Heart left ventricle (tissue), 16 donors: Measurements from ENCODE around the gene C5. TPM values are rescaled to one million over a fixed set of nuclear protein-coding genes. Genes with fewer than 3 reads are reported as not detected.

Experiments
- ATAC-seq, 4 donors: fragments of 200-7000 bp; cut with Tn5 transposase; one replicate each; pipeline ENCODE4 v1.9.1; 2020 to 2022; ENCODE audit warnings: moderate library complexity in 4 of 4, mild to moderate bottlenecking in 3 of 4, moderate number of reproducible peaks in 1 of 4
- DNase-seq, 5 donors: peaks; one replicate each; pipeline ENCODE4 v3.0.0-alpha.2; 2020
- H3K27ac ChIP-seq, 12 donors: fragments of 200-600 bp; sonication (generic) in 4 of 12; one replicate each; pipeline versions ENCODE4 v1.5.0 to v1.8.0; 2016 to 2022; ENCODE audit warnings: mild to moderate bottlenecking in 2 of 12
- H3K27me3 ChIP-seq, 9 donors: fragments of 200-600 bp; sonication (generic) in 2 of 9; one replicate each; pipeline versions ENCODE4 v1.5.1 to v1.8.0; 2016 to 2022; ENCODE audit warnings: mild to moderate bottlenecking in 3 of 9
- H3K36me3 ChIP-seq, 9 donors: fragments of 200-600 bp; sonication (generic) in 2 of 9; one replicate each; pipeline versions ENCODE4 v1.5.0 to v1.8.0; 2018 to 2022; ENCODE audit warnings: mild to moderate bottlenecking in 2 of 9
- H3K4me1 ChIP-seq, 12 donors: fragments of 200-600 bp; sonication (generic) in 4 of 12; one replicate each; pipeline versions ENCODE4 v1.5.0 to v1.8.0; 2016 to 2022; ENCODE audit warnings: mild to moderate bottlenecking in 3 of 12
- H3K4me3 ChIP-seq, 12 donors: fragments of 200-600 bp; sonication (generic) in 4 of 12; one replicate each; pipeline versions ENCODE4 v1.5.0 to v1.8.0; 2017 to 2022; ENCODE audit warnings: mild to moderate bottlenecking in 9 of 12, moderate library complexity in 4 of 12
- H3K9me3 ChIP-seq, 12 donors: fragments of 200-600 bp; sonication (generic) in 4 of 12; one replicate each; pipeline versions ENCODE4 v1.5.0 to v1.8.0; 2016 to 2022; ENCODE audit warnings: mild to moderate bottlenecking in 1 of 12
- CTCF ChIP-seq, 12 donors: fragments of 200-600 bp; sonication (generic) in 4 of 12; IDR thresholded peaks; one replicate each; pipeline versions ENCODE4 v1.5.0 to v1.8.0; 2018 to 2022; ENCODE audit warnings: antibody characterized with exemption in 12 of 12, mild to moderate bottlenecking in 5 of 12
- POLR2A ChIP-seq, 2 donors: fragments of 450-650 bp; IDR thresholded peaks; one replicate each; pipeline ENCODE4 v1.6.1; 2017; ENCODE audit warnings: antibody characterized with exemption in 2 of 2, mild to moderate bottlenecking in 2 of 2, moderate library complexity in 2 of 2
- WGBS, 4 donors: extraction: QIAGEN DNeasy Blood & Tissue Kit in 2 of 4; methylation state at CpG; one replicate each; pipeline versions ENCODE4 v1.1.5 to v1.1.7; 2013 to 2018; 5-methylcytosine and 5-hydroxymethylcytosine counted together
- intact Hi-C, 10 donors: fragments of 100-400 bp; cut with DNase I; formaldehyde crosslinking; loops; one replicate each; pipeline versions ENCODE4 v1.11.1 to v1.14.2; 2022
- polyA plus RNA-seq, 2 donors: library from polyadenylated mRNA; stranded (reverse); fragments of 200-250 nt; gene quantifications; one replicate each; pipeline ENCODE4 v1.2.3, GENCODE V29; 2013
- total RNA-seq, 9 donors: library from RNA; depleted of rRNA in 2 of 9; stranded (reverse); fragments of >200 nt in 2 of 9; fragmentation: NEBNext Ultra II Directional in 3 of 9; extraction: Animal tissue kit (Norgen Biotek cat#: 25700) in 3 of 9; gene quantifications; one replicate each; pipeline versions ENCODE4 v1.1.0 to v1.2.4, GENCODE V29; 2016 to 2023
- donor health status: ischemic (EF 13 %, LVEDD 7.1; RV severe dilation, severe dysfunction).
- donor health status: healthy with polysubstance abuse.
- donor health status: DM: no; HTN: yes; CAD: no.
- donor health status: DM: no; HTN: no; CAD: no.
- donor health status: ischemic (EF 25% LVEDD 6.9; RV normal size, moderate dysfunction).
- donor health status: ischemic (EF 25% LVEDD 5.7; RV mildly dilated, moderate dysfunction).
- donor health status: healthy.
- donor health status: DM: yes; HTN: yes; CAD: no.
- donor health status: ischemic (EF 35%, LVEDD 5.7; RV mildly dilated, moderate dysfunction).
- donor health status: nonischemic (EF 11% LVEDD 7.7; RV severe dilation, severe dysfunction).
- donor health status: DM: yes; HTN: yes; CAD: no.
- donor health status: PGD.
- donor health status: ischemic (EF 29% LVEDD 5.4; RV normal size, mild dysfunction).
- donor health status: nonischemic (EF 23%, LVEDD 6.1; RV moderate dilation, normal function).

Gene C5
- total and polyA plus RNA-seq, 11 donors: 0.32 to 1.8 (median 0.54) TPM

GRCh38 chr9:120927269-120928014, 122.6 kb downstream of the C5 start:
- Histone ChIP-seq H3K27ac (peak overlapping the region in 6 of 12 donors; percentile 86 to 98 (median 94)), H3K36me3 (peaks cover 0 to 8% (median 0%) of the 10 kb centered on the region in 9 donors), H3K27me3 (no peaks in the 10 kb centered on the region), H3K4me3 (peak overlapping the region in 1 of 12 donors; percentile 92), H3K9me3 (no peaks in the 10 kb centered on the region), H3K4me1 (peaks cover 0 to 92% (median 29%) of the 10 kb centered on the region in 12 donors)
- TF ChIP-seq CTCF (IDR thresholded peaks at IDR 0.05) (no peak), POLR2A (IDR thresholded peaks at IDR 0.05) (no peak)
- no peak for ATAC-seq
- intact Hi-C loops: loop anchor here in 3 of 10 donors (2.0 to 5.0 kb wide), 2 partner anchors 50 to 59 kb away; partner anchors contain the start of gene PHF19 (in 2 of the 3)
- WGBS, 4 donors: 79 to 85% (median 80%) methylated on average over 7 to 8 of the region's 8 CpGs
- DNase-seq: no peak

GRCh38 chr9:120926397-120926928, 123.6 kb downstream of the C5 start, which contains the start of gene TRAF1:
TSS of gene TRAF1 (minus strand) at chr9:120926796. CDS start at chr9:120926075, 721 bp downstream.
- DNase-seq: no peak
- H3K36me3 ChIP-seq: peaks cover 0 to 13% (median 0%) of the 10 kb centered on the region in 9 donors
- H3K4me1 ChIP-seq: peaks cover 0 to 92% (median 24%) of the 10 kb centered on the region in 12 donors
- no peaks in the 10 kb centered on the region for H3K9me3 ChIP-seq
- H3K4me3 ChIP-seq: peak within 1 kb of the TSS in 3 of 12 donors; percentile 6 to 92 (median 8)
- 80 to 86% (median 81%) methylated on average over 5 to 6 of the region's 6 CpGs for WGBS, 4 donors
- intact Hi-C loops: loop anchor here in 2 of 10 donors (5.0 kb wide), 1 partner anchor 49 kb away; the partner anchor contains the start of gene PHF19 (in 2 of the 2)
- TF ChIP-seq POLR2A (IDR thresholded peaks at IDR 0.05): no peak
- no peak for TF ChIP-seq CTCF (IDR thresholded peaks at IDR 0.05)
- peak within 1 kb of the TSS in 8 of 12 donors; percentile 3 to 98 (median 42) for H3K27ac ChIP-seq
- no peaks in the 10 kb centered on the region for H3K27me3 ChIP-seq
- ATAC-seq: no peak

GRCh38 chr9:120925535-120926396, 124.3 kb downstream of the C5 start:
- DNase-seq: peak in 1 of 5 donors; percentile 53
- peak overlapping the region in 7 of 12 donors; percentile 3 to 98 (median 35) for H3K27ac ChIP-seq
- intact Hi-C loops: loop anchor here in 2 of 10 donors (5.0 kb wide), 1 partner anchor 48 kb away; the partner anchor contains the start of gene PHF19 (in 2 of the 2)
- H3K36me3 ChIP-seq: peaks cover 0 to 13% (median 0%) of the 10 kb centered on the region in 9 donors
- no peaks in the 10 kb centered on the region for H3K27me3 ChIP-seq
- 63 to 75% (median 71%) methylated on average over 10 to 13 of the region's 13 CpGs for WGBS, 4 donors
- peaks cover 0 to 92% (median 20%) of the 10 kb centered on the region in 12 donors for H3K4me1 ChIP-seq
- no peak for TF ChIP-seq CTCF (IDR thresholded peaks at IDR 0.05)
- TF ChIP-seq POLR2A (IDR thresholded peaks at IDR 0.05): no peak
- no peaks in the 10 kb centered on the region for H3K9me3 ChIP-seq
- peak in 2 of 4 donors; percentile 23 to 37 for ATAC-seq
- H3K4me3 ChIP-seq: peak overlapping the region in 3 of 12 donors; percentile 6 to 92 (median 8)
